ENCODE measurements around the gene GPATCH2L. TPM values are rescaled to one million over a fixed set of nuclear protein-coding genes. Genes with fewer than 3 reads are reported as not detected.

GPATCH2L gene
- total RNA-seq, 3 donors from 2014 or later: 45.6 to 74.6 (median 61.6) TPM

DNA sequence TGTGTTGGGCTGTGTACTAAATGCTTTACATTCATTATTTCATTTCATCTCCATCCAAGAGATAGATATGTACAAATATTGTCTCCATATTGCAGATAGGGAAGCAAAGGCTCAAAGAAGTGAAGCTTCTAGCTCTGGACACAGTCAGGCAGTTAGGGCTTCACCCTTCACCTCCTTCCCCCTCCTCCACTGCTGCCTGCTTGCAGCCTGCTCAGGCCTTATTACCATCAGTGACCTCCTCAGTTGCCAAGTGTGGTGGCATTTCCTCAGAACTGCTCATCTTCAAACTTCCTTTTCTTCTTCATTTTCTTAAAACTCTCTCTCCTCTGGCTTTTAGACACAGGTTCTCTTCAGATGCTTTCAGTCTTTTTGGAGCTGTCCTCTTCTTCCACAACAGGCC lies 4.7 kb upstream of the GPATCH2L start:
- Histone ChIP-seq H3K27ac (no peak overlapping the region), H3K9me3 (peaks cover 11 to 20% of the 10 kb centered on the region in 2 donors), H3K36me3 (no peaks in the 10 kb centered on the region), H3K27me3 (no peaks in the 10 kb centered on the region), H3K4me1 (no peaks in the 10 kb centered on the region), H3K4me3 (no peak overlapping the region)
- intact Hi-C loops (cut with DNase I; ENCODE audit: low total_unique reads): no loop called here
- DNase-seq (ENCODE audit: low spot score in 2 of 2): no peak
- TF ChIP-seq, protein P1, sequence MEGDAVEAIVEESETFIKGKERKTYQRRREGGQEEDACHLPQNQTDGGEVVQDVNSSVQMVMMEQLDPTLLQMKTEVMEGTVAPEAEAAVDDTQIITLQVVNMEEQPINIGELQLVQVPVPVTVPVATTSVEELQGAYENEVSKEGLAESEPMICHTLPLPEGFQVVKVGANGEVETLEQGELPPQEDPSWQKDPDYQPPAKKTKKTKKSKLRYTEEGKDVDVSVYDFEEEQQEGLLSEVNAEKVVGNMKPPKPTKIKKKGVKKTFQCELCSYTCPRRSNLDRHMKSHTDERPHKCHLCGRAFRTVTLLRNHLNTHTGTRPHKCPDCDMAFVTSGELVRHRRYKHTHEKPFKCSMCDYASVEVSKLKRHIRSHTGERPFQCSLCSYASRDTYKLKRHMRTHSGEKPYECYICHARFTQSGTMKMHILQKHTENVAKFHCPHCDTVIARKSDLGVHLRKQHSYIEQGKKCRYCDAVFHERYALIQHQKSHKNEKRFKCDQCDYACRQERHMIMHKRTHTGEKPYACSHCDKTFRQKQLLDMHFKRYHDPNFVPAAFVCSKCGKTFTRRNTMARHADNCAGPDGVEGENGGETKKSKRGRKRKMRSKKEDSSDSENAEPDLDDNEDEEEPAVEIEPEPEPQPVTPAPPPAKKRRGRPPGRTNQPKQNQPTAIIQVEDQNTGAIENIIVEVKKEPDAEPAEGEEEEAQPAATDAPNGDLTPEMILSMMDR (IDR thresholded peaks at IDR 0.05): no peak
- TF ChIP-seq POLR2AphosphoS5 (IDR thresholded peaks at IDR 0.05) (no peak), POLR2A (IDR thresholded peaks at IDR 0.05) (no peak)

- Histone ChIP-seq H3K27me3 (no peaks in the 10 kb centered on the region), H3K27ac (no peak overlapping the region), H3K9me3 (peaks cover 4 to 7% of the 10 kb centered on the region in 2 donors), H3K36me3 (no peaks in the 10 kb centered on the region), H3K4me3 (no peak overlapping the region), H3K4me1 (peaks cover 0 to 10% of the 10 kb centered on the region in 2 donors)
- TF ChIP-seq POLR2A (IDR thresholded peaks at IDR 0.05) (no peak), POLR2AphosphoS5 (IDR thresholded peaks at IDR 0.05) (no peak)
- TF ChIP-seq, protein P1 (IDR thresholded peaks at IDR 0.05): no peak
- DNase-seq (ENCODE audit: low spot score in 2 of 2): no peak
- intact Hi-C loops (cut with DNase I; ENCODE audit: low total_unique reads): no loop called here
Measured at GRCh38 chr14:76149196-76149595, 2.5 kb upstream of the GPATCH2L start.

DNA sequence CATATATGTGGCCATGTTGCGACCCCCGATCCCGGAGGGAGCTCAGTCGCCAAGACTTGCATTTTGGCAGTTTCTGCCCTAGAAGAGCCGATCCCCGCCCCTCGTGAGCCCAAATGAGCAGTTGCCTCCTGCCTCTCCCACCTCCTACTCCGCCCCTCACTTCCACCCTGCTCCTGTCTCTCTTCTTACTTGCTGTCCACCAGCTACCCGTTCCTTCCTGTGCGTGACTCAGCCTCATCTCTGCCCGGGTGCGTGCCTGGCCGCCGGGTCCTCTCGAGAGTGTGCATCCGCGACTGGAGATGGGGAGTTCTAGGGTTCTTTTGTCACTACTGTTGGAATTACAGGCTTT lies 585 bp downstream of the GPATCH2L start:
- Histone ChIP-seq H3K27ac (peak overlapping the region; percentile 85 to 89), H3K36me3 (no peaks in the 10 kb centered on the region), H3K27me3 (no peaks in the 10 kb centered on the region), H3K9me3 (no peaks in the 10 kb centered on the region), H3K4me1 (peaks cover 3 to 19% of the 10 kb centered on the region in 2 donors), H3K4me3 (peak overlapping the region; percentile 84 to 97 (median 93))
- intact Hi-C loops (cut with DNase I; ENCODE audit: low total_unique reads): no loop called here
- TF ChIP-seq POLR2A (IDR thresholded peaks at IDR 0.05): no peak
- TF ChIP-seq, protein P1 (IDR thresholded peaks at IDR 0.05): no peak
- no peak for TF ChIP-seq POLR2AphosphoS5 (IDR thresholded peaks at IDR 0.05)
- peak; percentile 47 to 56 for DNase-seq (ENCODE audit: low spot score in 2 of 2)

DNA sequence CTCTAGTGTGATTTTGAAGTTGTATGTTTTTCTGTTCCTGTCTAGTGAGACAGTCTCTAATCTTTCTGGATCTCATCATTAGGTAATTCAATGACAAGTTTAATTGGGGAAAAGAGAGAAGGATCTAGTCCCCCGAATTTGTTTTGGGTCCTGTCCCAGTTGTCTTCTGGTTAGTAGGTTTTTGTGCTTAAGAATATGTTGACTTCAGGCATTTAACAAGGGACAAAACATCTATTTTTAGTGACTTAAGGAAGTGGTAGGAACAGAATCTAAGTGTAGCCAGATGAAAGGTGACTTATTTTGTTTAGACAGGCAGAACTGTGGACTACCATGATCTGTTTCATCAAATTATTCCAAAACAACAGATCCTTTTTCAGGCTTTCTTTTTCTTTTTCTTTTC lies 2.2 kb downstream of the GPATCH2L start:
- TF ChIP-seq POLR2A (IDR thresholded peaks at IDR 0.05): no peak
- no peak for TF ChIP-seq POLR2AphosphoS5 (IDR thresholded peaks at IDR 0.05)
- TF ChIP-seq, protein P1 (IDR thresholded peaks at IDR 0.05): no peak
- Histone ChIP-seq H3K27me3 (no peaks in the 10 kb centered on the region), H3K4me3 (no peak overlapping the region), H3K36me3 (peaks cover 2% of the 10 kb centered on the region), H3K27ac (no peak overlapping the region), H3K4me1 (peaks cover 3 to 19% of the 10 kb centered on the region in 2 donors), H3K9me3 (no peaks in the 10 kb centered on the region)
- no peak for DNase-seq (ENCODE audit: low spot score in 2 of 2)
- intact Hi-C loops (cut with DNase I; ENCODE audit: low total_unique reads): no loop called here

DNA sequence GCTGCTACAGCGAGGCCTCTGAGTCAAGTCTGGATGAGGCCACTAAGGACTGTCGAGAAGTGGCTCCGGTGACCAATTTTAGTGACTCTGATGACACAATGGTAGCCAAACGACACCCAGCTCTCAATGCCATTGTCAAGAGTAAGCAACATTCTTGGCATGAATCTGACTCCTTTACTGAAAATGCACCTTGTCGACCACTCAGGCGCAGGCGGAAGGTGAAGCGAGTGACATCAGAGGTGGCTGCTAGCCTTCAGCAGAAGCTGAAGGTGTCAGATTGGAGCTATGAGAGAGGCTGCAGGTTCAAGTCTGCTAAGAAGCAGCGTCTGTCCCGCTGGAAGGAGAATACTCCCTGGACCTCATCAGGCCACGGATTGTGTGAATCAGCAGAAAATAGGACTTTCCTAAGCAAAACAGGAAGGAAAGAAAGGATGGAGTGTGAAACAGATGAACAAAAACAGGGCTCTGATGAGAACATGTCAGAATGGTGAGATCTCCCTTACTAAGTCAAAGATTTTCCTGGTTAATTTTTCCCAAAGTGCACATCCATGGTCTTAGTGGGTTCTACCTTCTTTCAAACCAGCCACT lies 2.9 kb downstream of the GPATCH2L start:
- DNase-seq (ENCODE audit: low spot score in 2 of 2): no peak
- intact Hi-C loops (cut with DNase I; ENCODE audit: low total_unique reads): no loop called here
- peaks cover 3 to 19% of the 10 kb centered on the region in 2 donors for H3K4me1 ChIP-seq
- H3K36me3 ChIP-seq: peaks cover 8% of the 10 kb centered on the region
- TF ChIP-seq, protein P1 (IDR thresholded peaks at IDR 0.05): no peak
- no peak for TF ChIP-seq POLR2AphosphoS5 (IDR thresholded peaks at IDR 0.05)
- no peak for TF ChIP-seq POLR2A (IDR thresholded peaks at IDR 0.05)
- no peak overlapping the region for H3K27ac ChIP-seq
- no peaks in the 10 kb centered on the region for H3K9me3 ChIP-seq
- H3K27me3 ChIP-seq: no peaks in the 10 kb centered on the region
- H3K4me3 ChIP-seq: peak overlapping the region in 2 of 3 donors; percentile 10 to 29
